Effector CD4-positive, alpha-beta T cell (primary cell): ENCODE results near the gene VARS1.
"Not testable (repeated sequence)": the region's sequence is repeated elsewhere in the genome, so short reads cannot be mapped to it uniquely, and the experiment has no call there.

ENCODE experiments used
- DNase-seq: peaks from one replicate; pipeline ENCODE4 v3.0.0-alpha.2; 2020
- total RNA-seq: gene quantifications from one replicate; lab custom pipeline; 2026; lab: John Stamatoyannopoulos, UW

Gene VARS1
- total RNA-seq = 60.2 reads per million, percentile 72 among the genes with 10 or more reads in this experiment

DNA sequence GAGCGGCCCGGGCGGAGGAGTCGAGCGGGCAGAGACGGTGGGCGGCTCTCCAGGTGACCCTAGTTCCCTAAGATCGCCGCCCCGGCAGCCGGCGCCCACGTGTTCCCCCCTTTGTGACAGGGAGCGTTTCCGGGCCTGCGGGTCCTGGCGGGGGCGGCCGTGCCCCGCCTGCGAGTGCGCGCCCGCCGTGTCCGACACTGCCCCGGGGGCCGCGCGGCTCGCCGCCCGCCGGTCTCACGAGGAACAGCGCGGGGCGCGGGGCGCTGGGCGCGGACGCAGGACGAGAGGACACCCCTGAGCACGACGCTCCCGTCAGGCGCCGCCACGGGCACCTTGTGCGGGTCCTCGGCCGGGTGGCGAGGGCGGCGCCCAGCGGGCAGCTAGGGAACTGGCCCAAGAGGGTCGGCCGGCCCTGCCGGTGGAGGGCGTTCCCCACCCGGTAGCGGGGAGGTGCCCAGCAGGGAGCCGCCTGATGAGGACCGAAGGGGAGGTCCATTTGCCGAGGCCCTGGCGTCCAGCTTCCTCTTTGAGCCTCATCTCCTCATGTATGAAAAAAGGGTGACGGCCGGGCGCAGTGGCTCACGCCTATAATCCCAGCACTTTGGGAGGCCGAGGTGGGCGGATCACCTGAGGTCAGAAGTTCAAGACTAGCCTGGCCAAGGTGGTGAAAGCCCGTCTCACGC lies at the start of gene VARS1:
TSS of gene VARS1 (minus strand) at position 137 of the 683 bp plus-strand sequence. CDS start 535 bp downstream, outside the sequence.
- peak; percentile 71 for DNase-seq

DNA sequence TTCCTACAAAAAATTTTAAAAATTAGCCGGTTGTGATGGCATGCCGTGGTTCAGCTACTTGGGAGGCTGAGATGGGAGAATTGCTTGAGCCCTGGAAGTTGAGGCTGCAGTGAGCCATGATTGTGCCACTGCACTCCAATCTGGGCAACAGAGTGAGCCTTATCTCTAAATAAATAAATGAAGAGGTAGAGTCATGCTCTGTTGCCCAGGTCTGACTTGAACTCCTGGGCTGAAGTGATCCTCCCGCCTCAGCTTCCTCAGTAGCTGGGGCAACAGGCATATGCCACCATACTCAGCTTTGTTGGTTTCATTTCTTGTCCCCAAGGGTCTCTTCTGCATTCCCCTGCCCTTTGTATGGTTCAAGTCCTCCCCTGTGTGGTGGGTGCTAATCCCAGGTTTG lies 49.0 kb upstream of the VARS1 start:
- no peak for DNase-seq

GRCh38 chr6:31842053-31842452 lies 46.5 kb upstream of the VARS1 start:
- DNase-seq = no peak

DNA sequence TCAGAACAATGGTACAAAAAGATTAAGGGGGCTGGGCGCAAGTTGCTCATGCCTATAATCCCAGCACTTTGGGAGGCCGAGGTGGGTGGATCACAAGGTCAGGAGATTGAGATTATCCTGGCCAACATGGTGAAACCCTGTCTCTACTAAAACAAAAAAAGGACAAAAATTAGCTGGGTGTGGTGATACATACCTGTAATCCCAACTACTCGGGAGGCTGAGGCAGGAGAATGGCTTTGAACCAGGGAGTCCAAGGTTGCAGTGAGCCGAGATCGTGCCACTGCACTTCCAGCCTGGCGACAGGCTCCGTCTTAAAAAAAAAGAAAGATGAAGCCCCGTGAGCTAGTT lies 44.2 kb upstream of the VARS1 start:
- not testable (repeated sequence) for DNase-seq

DNA sequence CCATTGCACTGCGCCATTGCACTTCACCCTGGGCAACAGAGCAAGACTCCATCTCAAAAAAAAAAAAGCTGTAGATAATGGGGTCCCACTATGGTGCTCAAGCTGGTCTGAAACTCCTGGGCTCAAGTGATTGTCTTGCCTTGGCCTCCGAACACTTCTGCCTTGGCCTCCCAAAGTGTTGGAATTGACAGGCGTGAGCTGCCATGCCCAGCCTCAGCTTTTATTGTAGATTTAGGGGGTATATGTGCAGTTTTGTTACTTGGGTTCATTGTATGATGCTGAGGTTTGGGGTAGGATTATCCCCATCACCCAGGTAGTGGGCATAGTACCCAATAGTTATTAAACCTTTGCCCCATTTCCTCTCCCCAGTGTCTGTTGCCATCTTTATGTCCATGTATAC lies 43.4 kb upstream of the VARS1 start:
- no peak for DNase-seq

GRCh38 chr6:31838114-31838553 lies 42.6 kb upstream of the VARS1 start:
- DNase-seq = not testable (repeated sequence)

DNA sequence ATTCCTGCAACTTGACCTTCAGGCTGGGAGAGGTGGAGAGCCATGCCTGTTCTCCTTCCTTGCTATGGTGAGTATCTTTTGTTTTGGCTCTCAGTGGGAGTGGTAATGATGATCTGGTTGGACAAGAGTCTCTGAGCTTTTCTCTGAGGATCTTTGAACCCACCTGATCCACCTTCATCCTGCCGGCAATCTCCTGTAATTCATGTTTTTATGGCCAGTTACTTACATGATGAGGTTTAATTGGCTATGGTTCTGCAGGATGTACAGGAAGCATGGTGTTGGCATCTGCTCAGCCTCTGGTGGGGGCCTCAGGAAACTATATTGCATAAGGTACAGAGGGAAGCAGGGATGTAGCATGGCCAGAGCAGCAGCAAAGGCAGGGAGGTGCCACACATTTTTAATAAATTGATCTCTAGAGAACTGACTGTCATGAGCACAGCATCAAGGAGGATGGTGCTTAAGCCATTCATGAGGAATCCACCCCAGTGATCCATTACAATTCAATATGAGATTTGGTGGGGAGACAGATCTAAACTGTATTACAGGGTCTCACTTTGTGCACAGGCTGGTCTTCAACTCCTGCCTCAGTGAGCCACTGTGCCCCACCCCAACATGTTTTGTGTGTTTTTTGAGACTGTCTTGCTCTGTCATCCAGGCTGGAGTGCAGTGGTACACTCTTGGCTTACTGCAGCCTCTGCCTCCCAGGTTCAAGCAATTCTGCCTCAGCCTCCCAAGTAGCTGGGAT lies 42.0 kb upstream of the VARS1 start:
- no peak for DNase-seq

DNA sequence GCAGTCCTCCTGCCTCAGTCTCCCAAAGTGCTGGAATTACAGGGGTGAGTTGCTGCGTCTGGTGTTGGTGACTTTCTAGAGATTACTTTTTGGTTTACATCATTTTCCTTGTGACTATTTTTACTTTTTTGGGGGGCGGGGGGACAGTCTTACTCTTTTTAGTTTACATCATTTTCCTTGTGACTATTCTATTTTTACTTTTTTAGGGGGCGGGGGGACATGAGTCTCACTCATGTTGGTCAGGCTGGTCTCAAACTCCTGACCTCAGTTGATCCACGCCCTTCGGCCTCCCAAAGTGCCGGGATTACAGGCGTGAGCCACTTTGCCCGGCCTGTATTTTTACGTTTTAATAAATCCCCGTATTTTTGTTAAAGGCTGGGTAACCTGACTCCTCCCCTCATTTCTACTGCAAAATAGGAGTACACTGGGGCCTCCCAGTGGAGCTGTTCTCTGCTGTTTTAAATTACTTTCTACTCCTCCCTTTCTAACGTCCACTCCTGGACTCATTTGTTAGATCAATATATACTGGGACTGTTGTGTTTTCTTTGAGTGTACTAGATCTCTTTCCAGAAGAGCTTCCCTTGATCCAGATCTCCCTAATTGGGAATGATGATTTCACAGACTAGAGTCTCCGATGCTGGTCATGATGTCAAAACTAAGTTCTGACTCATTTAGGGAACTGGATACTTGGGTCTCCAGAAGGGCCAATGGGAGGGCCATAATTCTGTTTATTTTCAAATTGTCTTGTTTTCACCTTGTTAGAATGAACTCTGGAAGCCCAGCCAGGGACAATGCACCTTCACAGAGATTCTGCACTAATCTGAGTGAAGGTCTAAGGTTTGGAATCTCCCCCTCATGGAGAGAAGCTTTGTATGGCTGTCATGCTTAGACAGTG lies 41.2 kb upstream of the VARS1 start:
- DNase-seq = no peak

DNA sequence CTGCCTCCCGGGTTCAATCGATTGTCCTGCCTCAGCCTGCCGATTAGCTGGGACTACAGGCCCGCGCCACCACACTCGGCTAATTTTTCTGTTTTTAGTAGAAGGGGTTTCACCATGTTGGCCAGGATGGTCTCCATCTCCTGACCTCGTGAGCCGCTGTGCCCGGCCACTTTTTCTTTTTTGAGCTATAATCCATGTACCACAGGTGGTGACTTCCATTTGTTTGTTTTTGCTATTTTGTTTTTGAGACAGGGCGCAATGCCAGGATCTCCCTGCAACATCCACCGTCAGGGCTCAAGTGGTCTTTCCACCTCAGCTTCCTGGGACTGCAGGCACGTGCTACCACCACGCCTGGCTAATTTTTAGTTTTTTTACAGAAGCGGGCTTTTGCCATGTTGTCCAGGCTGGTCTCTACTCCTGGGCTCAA lies 40.5 kb upstream of the VARS1 start:
- DNase-seq = no peak

DNA sequence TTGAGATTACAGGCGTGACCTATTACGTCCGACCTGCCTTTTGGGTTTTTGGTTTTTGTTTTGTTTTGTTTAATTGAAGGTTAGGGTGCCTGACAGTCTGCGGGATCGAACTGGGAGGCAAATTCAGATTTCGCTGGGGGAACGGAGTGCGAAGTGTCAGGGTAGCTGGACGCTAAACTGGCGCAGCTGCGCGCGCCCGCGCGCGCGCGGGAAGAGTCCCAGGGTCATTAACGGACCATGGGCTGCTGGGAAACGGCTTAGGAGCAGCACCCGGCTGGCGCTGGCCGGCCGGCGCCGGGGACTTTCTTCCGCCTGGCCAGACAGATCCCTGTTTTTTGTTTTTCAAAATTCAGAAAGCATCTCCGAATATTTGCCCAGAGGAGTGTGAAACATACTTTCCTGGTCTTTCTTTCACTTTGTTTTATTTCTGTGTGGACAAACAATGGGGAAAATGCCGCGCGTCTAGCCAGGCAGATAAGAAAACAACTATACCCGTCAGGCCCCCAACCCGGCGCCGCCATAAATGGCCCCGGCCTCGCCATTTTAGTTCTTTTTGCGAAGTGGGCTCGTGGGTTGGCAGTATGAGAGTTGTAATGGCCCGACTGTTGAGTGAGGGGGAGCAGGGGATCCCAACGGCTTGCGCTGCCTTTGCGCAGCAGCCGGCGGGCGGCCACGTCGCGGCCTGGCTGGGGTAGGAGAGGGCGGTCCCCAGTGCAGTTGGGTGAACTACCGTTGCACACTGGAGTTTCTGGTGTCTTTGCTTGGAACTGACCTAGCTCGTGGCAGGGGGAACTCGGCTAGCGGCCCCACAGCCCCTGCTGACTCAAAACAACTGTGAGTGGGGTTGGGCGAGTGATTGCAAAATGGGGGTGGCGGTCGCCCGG lies 39.1 kb upstream of the VARS1 start:
- peak; percentile 74 for DNase-seq

DNA sequence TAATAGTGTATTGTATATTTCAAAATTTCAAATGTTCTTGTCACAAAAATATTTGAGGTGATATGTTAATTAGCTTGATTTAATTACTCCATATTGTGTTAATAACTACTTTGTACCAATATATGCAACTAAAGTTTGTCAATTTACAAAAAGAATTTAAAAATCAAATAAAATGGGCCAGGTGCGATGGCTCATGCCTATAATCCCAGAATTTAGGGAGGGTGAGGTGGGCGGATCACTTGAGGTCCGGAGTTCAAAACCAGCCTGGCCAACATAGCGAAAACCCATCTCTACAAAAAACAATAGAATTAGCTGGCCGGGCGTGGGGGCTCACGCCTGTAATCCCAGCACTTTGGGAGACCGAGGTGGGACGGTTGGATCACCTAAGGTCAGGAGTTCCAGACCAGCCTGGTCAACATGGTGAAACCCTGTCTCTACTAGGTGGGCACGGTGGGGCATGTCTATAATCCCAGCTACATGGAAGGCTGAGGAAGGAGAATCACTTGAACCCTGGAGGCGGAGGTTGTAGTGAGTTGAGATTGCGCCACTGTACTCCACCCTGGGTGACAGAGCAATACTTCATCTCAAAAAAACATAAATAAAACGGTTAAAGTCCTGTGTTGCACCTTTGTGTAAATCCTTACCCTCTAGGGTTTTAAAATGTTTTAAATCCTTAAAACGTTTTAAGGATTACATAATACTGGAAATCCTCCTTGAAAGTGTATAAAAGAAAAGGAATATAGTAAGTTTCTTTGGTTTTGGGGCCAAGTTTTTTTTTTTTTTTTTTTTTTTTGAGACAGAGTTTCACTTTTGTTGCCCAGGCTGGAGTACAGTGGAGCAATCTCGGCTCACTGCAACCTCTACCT lies 36.0 kb upstream of the VARS1 start:
- DNase-seq = no peak

GRCh38 chr6:31830886-31831335 lies 35.4 kb upstream of the VARS1 start:
- DNase-seq = no peak

DNA sequence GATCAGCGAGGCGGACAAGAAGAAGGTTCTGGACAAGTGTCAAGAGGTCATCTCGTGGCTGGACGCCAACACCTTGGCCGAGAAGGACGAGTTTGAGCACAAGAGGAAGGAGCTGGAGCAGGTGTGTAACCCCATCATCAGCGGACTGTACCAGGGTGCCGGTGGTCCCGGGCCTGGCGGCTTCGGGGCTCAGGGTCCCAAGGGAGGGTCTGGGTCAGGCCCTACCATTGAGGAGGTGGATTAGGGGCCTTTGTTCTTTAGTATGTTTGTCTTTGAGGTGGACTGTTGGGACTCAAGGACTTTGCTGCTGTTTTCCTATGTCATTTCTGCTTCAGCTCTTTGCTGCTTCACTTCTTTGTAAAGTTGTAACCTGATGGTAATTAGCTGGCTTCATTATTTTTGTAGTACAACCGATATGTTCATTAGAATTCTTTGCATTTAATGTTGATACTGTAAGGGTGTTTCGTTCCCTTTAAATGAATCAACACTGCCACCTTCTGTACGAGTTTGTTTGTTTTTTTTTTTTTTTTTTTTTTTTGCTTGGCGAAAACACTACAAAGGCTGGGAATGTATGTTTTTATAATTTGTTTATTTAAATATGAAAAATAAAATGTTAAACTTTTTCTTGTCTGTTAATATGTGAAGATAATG lies 34.2 kb upstream of the VARS1 start:
- no peak for DNase-seq

GRCh38 chr6:31827286-31828079 lies 31.9 kb upstream of the VARS1 start, which contains the start of gene HSPA1B:
Gene HSPA1B, plus strand, starts transcription at chr6:31827738. Its CDS starts 213 bp downstream, at chr6:31827951.
- DNase-seq = peak; percentile 77

DNA sequence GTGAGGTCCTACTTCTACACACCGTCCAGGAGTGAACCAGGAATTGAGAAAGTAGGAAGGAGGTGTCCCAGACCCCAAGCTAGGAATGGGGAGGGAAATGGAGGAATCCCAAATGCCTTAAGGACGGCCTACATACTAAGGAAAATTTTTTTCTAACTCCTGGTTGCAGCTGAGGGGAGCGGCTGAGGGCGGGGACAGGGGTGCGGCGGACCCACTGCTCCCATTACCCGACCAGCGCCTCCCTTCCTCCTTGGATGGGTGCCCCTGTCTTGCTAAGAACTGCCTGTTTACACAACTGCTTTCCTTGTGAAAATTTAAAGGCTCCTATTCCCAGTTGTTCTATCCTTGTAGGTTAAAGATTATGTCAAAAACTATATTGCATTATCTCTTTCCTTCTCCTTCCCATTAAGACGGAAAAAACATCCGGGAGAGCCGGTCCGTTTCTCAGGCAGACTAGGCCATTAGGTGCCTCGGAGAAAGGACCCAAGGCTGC lies 31.3 kb upstream of the VARS1 start:
- no peak for DNase-seq

DNA sequence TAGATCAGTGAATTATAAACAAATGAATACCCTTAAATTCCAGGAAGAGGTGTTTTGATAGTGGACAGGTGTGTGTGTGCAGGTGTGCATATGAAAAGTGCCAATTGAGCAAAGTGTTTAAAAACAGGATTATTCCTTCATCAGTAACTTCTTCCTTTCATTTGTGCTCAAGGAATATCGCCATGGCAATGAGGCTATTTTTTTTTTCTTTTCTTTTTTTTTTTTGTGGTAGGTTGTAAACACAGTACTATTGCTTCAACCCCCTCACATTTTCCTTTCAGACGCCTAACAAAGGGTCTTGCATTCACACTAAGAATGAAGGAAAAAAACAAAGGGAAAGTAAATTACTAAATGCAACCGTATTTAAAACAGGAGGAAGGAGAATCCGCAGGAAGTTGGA lies 30.0 kb upstream of the VARS1 start:
- DNase-seq = no peak

DNA sequence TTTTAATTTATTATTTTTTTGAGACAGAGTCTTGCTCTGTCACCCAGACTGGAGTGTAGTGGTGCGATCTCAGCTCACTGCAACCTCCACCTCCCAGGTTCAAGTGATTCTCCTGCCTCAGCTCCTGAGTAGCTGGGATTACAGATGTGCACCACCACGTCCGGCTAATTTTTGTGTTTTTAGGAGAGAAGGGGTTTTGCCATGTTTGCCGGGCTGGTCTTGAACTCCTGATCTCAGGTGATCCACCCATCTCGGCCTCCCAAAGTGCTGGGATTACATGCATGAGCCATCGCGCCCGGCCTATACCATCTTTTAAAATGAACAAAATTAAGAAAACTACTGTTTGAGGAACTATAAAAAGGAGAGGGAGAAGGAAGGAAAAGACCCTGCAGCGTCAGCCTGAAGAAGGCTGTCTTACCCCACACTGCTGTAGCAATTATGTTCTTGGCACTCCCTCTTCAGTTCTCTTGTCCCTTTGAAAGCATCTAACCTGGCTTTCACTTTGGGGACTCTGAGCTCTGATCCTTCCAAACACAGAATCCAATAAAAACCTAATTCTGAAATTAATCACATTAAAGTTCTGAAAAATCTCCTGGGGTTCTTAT lies 28.1 kb upstream of the VARS1 start:
- not testable (repeated sequence) for DNase-seq

- DNase-seq = peak; percentile 54
Observed at GRCh38 chr6:31822036-31822821, 26.7 kb upstream of the VARS1 start.
